ENCODE results near the gene SLC44A4. TPM values are rescaled to one million over a fixed set of nuclear protein-coding genes. Genes with fewer than 3 reads are reported as not detected.

Gene SLC44A4
- total and polyA plus RNA-seq, 9 of the 15 experiments (the other 6 are each of a cell fraction or from before 2014, with no cell fraction given) = 7.9 to 18.6 (median 11.2) TPM

DNA sequence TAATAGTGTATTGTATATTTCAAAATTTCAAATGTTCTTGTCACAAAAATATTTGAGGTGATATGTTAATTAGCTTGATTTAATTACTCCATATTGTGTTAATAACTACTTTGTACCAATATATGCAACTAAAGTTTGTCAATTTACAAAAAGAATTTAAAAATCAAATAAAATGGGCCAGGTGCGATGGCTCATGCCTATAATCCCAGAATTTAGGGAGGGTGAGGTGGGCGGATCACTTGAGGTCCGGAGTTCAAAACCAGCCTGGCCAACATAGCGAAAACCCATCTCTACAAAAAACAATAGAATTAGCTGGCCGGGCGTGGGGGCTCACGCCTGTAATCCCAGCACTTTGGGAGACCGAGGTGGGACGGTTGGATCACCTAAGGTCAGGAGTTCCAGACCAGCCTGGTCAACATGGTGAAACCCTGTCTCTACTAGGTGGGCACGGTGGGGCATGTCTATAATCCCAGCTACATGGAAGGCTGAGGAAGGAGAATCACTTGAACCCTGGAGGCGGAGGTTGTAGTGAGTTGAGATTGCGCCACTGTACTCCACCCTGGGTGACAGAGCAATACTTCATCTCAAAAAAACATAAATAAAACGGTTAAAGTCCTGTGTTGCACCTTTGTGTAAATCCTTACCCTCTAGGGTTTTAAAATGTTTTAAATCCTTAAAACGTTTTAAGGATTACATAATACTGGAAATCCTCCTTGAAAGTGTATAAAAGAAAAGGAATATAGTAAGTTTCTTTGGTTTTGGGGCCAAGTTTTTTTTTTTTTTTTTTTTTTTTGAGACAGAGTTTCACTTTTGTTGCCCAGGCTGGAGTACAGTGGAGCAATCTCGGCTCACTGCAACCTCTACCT is 47.2 kb downstream of the SLC44A4 start (continued):
- TF ChIP-seq MAFG (tag; conservative IDR thresholded peaks at IDR 0.05) (peak; percentile 48; the same call in 1 of the 2 replicates), HDGF (IDR thresholded peaks at IDR 0.05) (peak; percentile 50; the same call in 1 of the 2 replicates), MXI1 (IDR thresholded peaks at IDR 0.05; ENCODE audit: low read depth, low read length) (peak; percentile 54; the same call in 1 of the 2 replicates), ETV1 (tag; conservative IDR thresholded peaks at IDR 0.05; ENCODE audit: low read depth) (peak; percentile 55; the same call in 1 of the 2 replicates), CEBPB (tag; IDR thresholded peaks at IDR 0.05) (peak; percentile 99), EP300 (IDR thresholded peaks at IDR 0.05; ENCODE audit: low read length) (0 out of 2 replicates have a peak, but pooled peaks have one; percentile 28), ATF1 (CRISPR knock-in tag; IDR thresholded peaks at IDR 0.05) (no peak), ATF1 (tag; IDR thresholded peaks at IDR 0.05) (peak; percentile 10; the same call in 1 of the 2 replicates), ZNF133 (CRISPR knock-in tag; IDR thresholded peaks at IDR 0.05) (no peak), POLR2AphosphoS5 (IDR thresholded peaks at IDR 0.05; ENCODE audit: control insufficient read depth, insufficient read depth, low read depth, low read length) (peak; percentile 18; the same call in 1 of the 2 replicates), HDAC1 (IDR thresholded peaks at IDR 0.05) (peak in 1 of 2 experiments; percentile 12; a peak in 2 of 4 replicates)
- TF ChIP-seq, protein P1, sequence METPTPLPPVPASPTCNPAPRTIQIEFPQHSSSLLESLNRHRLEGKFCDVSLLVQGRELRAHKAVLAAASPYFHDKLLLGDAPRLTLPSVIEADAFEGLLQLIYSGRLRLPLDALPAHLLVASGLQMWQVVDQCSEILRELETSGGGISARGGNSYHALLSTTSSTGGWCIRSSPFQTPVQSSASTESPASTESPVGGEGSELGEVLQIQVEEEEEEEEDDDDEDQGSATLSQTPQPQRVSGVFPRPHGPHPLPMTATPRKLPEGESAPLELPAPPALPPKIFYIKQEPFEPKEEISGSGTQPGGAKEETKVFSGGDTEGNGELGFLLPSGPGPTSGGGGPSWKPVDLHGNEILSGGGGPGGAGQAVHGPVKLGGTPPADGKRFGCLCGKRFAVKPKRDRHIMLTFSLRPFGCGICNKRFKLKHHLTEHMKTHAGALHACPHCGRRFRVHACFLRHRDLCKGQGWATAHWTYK (CRISPR knock-in tag; IDR thresholded peaks at IDR 0.05) = peak; percentile 46; the same call in 1 of the 2 replicates
- TF ChIP-seq, protein P2, sequence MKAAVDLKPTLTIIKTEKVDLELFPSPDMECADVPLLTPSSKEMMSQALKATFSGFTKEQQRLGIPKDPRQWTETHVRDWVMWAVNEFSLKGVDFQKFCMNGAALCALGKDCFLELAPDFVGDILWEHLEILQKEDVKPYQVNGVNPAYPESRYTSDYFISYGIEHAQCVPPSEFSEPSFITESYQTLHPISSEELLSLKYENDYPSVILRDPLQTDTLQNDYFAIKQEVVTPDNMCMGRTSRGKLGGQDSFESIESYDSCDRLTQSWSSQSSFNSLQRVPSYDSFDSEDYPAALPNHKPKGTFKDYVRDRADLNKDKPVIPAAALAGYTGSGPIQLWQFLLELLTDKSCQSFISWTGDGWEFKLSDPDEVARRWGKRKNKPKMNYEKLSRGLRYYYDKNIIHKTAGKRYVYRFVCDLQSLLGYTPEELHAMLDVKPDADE (conservative IDR thresholded peaks at IDR 0.05; ENCODE audit: control insufficient read depth, low read depth, low read length) = 0 out of 2 replicates have a peak, but pooled peaks have one; percentile 19
